NK-92 treated with Interleukin-12 subunit alpha and Interleukin-12 subunit beta, amount 100 ng/mL, for 24 hours (cell line): ENCODE results near the gene GCNT1.
"Not testable (repeated sequence)": the region's sequence is repeated elsewhere in the genome, so short reads cannot be mapped to it uniquely, and the experiment has no call there.

Source experiments
- DNase-seq: peaks from one replicate; lab custom pipeline; 2025; lab: John Stamatoyannopoulos, UW

The GCNT1 gene

DNA sequence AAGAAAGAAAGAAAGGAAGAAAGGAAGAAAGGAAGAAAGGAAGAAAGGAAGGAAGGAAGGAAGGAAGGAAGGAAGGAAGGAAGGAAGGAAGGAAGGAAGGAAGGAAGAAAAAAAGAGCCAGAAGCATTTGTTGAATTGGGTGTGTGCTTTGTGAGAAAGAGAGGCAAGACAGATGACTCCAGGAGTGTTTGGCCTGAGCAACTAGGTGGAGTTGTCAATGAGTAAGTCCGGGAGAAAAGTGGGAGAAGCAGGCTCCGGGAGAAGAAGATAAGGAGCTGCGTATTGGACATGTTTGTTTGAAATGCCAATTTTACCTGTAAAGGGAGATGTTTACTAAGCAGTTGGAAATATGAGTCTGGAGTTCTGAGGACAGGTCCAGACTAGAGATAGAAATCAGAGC is 15.1 kb upstream of the GCNT1 start:
- no peak for DNase-seq

GRCh38 chr9:76444322-76444929 is 14.6 kb upstream of the GCNT1 start:
- DNase-seq = no peak

- no peak for DNase-seq
Measured at GRCh38 chr9:76445976-76446375, 13.0 kb upstream of the GCNT1 start.

- DNase-seq = no peak
Measured at GRCh38 chr9:76448501-76448900, 10.5 kb upstream of the GCNT1 start.

GRCh38 chr9:76451234-76451633 is 7.7 kb upstream of the GCNT1 start:
- DNase-seq = no peak

GRCh38 chr9:76452839-76453238 is 6.1 kb upstream of the GCNT1 start:
- DNase-seq = no peak

DNA sequence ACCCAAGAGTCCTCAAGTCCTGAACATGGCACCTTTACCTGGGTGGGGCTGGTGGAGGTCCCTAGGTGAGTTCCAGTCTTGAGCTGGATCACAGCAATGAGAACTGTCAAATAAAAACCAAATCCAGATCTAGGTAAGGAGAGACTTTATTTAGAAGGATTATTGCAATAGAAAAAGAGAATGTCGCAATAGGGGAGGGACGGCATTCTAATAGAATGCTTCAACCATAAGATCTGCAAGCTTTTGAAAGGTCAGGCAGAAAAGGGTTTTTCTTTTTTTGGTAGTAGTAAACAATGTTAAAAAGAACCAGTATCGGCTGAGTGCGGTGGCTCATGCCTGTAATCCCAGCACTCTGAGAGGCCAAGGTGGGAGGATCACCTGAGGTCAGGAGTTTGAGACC is 5.2 kb upstream of the GCNT1 start:
- DNase-seq = no peak

GRCh38 chr9:76454311-76454710 is 4.7 kb upstream of the GCNT1 start:
- DNase-seq = no peak

DNA sequence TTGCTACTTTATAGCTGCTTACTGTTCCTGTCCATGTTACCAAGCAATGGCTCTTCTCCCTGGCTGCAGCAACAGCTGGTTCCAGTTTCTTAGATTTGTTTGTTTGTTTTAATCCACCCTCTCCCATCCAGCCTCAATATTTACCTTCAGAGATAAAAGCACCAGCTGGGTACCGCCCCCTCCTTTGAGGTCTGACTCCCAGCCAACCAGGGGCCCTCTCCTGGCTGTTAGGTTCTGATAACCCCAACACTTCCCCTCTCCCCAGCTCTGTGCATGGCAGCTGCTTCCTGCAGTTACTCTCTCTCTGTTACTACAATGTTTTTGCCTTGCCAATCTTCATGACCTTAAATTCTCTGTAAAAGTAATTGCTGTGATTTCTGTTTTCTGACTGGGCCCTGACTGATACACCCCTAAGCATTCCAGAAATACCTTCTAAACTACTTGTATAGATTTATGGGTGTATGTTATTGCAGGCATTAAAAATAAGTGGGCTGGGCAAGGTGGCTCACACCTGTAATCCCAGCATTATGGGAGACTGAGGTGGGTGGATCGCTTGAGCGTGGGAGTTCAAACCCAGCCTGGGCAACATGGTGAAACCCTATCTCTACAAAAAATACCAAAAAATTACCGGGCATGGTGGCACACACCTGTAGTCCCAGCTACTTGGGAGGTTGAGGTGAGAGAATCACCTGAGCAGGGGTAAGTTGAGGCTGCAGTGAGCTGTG is 2.6 kb upstream of the GCNT1 start:
- no peak for DNase-seq

DNA sequence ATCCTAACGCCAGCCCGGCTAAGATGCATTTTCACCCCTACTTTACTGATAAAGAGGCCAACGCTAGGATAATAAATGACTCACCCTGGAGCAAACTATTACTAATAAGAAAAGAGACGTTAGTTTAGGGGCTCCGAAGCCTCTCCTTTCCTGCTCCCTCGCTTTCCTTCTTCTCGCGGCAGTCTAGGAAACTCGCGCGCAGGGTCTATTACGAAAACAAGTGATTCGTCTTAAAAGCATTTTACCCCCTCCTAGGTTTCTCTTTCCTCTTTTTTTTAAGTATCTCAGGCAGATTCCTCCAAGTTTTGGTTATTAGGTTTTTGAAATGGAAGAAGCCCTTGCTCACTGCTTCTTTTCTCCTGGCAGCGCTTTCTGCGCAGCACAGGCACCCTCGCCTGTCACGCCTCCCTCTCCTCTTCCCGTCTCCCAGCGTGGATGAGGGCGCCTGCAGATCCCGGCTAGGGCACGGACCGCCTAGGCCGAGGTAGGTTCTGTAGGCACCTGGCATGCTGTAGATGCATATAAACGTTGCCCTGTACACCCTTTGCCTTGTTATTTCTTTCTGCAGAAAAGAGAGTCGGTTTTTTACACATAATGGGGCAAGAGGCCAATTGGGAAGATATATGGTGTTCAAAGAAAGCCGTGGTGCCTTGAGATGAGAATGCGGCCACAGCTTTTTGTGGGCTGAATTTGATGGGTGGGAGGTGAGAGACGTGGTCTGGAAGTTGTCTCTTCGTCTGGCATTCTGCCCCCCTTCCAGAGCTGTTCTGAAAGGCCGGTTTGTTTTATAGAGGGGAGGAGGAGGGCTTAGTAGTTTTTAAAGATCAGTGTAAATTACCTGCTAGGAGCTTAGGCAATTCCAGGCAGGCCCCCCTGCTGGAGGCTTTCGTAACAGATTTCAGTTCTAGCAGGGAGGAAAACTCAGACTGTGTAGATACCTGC is 983 bp downstream of the GCNT1 start:
- DNase-seq = no peak

DNA sequence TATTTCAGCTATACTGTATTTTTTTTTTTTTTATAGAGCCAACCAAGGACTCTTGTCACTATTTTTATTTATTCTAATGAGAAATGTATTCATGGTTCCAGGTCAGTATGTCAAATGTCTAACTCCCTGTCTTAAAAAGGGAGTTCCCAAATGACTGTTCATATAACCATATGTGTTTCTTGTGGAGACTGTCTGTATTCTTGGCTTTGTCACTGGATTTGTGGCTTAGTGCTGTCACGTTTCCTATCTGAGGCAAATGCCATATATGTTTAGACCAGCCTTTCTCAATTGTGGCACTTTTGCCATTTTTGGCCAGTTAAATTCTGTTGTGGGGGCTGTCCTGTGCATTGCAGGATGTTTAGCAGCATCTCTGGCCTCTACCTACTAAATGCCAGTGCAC is 3.1 kb downstream of the GCNT1 start:
- DNase-seq = no peak

GRCh38 chr9:76463211-76463610 is 4.2 kb downstream of the GCNT1 start:
- DNase-seq = no peak

GRCh38 chr9:76464706-76465105 is 5.7 kb downstream of the GCNT1 start:
- DNase-seq = no peak

GRCh38 chr9:76465442-76466298 is 6.7 kb downstream of the GCNT1 start:
- no peak for DNase-seq

DNA sequence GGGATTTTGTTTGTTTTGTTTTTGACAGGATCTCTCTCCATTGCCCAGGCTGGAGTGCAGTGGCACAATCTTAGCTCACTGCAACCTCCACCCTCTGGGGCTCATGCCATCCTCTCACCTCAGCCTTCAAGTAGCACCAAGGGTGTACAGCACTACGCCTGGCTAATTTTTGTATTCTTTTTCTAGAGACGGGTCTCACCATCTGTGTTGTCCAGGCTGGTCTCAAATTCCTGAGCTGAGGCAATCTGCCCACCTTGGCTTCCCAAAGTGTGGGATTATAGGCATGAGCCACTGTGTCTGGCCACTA is 7.3 kb downstream of the GCNT1 start:
- no peak for DNase-seq

- DNase-seq = no peak
Measured at GRCh38 chr9:76474419-76474818, 15.4 kb downstream of the GCNT1 start.

GRCh38 chr9:76475686-76476085 is 16.7 kb downstream of the GCNT1 start:
- DNase-seq = no peak

DNA sequence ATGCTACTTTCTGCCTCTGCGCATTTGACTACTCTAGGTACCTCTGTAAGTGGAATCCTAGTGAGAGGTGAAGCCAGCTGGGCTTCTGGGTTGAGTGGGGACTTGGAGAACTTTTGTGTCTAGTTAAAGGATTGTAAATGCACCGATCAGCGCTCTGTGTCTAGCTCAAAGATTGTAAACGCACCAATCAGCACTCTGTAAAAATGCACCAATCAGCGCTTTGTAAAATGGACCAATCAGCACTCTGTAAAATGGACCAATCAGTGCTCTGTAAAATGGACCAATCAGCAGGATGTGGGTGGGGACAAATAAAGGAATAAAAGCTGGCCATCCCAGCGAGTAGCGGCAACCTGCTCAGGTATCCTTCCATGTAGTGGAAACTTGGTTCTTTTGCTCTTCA is 18.8 kb downstream of the GCNT1 start:
- not testable (repeated sequence) for DNase-seq

DNA sequence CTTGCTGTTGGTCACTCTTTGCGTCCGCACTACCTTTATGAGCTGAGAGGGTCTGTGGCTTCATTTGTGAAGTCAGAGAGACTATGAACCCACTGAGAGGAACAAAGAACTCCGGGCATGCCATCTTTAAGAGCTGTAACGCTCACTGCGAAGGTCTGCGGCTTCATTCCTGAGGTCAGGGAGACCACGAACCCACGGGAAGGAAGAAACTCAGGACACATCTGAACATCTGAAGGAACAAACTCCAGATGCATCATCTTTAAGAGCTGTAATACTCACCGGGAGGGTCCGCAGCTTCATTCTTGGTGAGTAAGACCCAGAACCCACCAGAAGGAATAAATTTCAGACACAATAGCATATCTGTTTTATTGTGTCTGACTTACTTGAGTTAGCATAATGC is 19.2 kb downstream of the GCNT1 start:
- no peak for DNase-seq

DNA sequence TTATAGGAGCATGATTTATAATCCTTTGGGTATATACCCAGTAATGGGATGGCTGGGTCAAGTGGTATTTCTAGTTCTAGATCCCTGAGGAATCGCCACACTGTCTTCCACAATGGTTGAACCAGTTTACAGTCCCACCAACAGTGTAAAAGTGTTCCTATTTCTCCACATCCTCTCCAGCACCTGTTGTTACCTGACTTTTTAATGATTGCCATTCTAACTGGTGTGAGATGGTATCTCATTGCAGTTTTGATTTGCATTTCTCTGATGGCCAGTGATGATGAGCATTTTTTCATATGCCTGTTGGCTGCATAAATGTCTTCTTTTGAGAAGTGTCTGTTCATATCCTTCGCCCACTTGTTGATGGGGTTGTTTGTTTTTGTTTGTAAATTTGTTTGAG is 20.4 kb downstream of the GCNT1 start:
- DNase-seq = not testable (repeated sequence)

GRCh38 chr9:76486151-76486550 is 27.2 kb downstream of the GCNT1 start:
- DNase-seq = no peak
